HepG2 (cell line): ENCODE results near the gene KRT6B. TPM values are rescaled to one million over a fixed set of nuclear protein-coding genes. Genes with fewer than 3 reads are reported as not detected.

Source experiments
- ATAC-seq: fragments of 200-7000 bp; cut with Tn5 transposase; 3 replicates; pipeline ENCODE4 v1.9.1; 2020; ENCODE audit warnings: mild to moderate bottlenecking, moderate library complexity
- BruUV-seq: library from RNA; stranded (reverse); fragments of 400-500 nt; replicated peaks from 2 replicates; lab custom pipeline; 2021; lab: Mats Ljungman, UMichigan
- CTCF ChIA-PET: fragments of 300-600 bp; formaldehyde crosslinking; extraction: SDS; loops from one replicate; lab custom pipeline; 2021; ENCODE audit warnings: low total read pairs, inconsistent platforms, low intra/inter-chr PET ratio; lab: Yijun Ruan, JAX
- POLR2A ChIA-PET: fragments of 350-600 bp; sonication (Branson Sonifier 250); formaldehyde crosslinking; loops from one replicate; lab custom pipeline; 2020; ENCODE audit warnings: antibody characterized with exemption, inconsistent platforms; lab: Yijun Ruan, JAX
- DNase-seq: peaks from one replicate; pipeline ENCODE4 v3.0.0-alpha.2; 2015; ENCODE audit warnings: low spot score
- FAIRE-seq: peaks from 3 replicates; lab custom pipeline; 2011; peaks lifted over from hg19 to GRCh38; lab: Jason Lieb, UNC
- H2AFZ ChIP-seq: one replicate; pipeline ENCODE4 v1.6.1; 2011; ENCODE audit warnings: low read length, inconsistent platforms
- H3K27ac ChIP-seq: fragments of 300-600 bp; 3 replicates; pipeline ENCODE4 v1.8.0; 2011; ENCODE audit warnings: mixed run types, mild to moderate bottlenecking, mixed read lengths, low read length, inconsistent platforms; ENCODE audit not compliant: insufficient read depth; ENCODE audit errors: extremely low read length
- H3K27me3 ChIP-seq, 2 experiments: fragments of 200-600 bp in 1 of 2; 2 replicates in 1 of 2; 3 replicates in 1 of 2; pipeline versions ENCODE4 v1.6.0 to v1.8.0; 2011; ENCODE audit warnings: low read length in 2 of 2, mild to moderate bottlenecking in 2 of 2, moderate library complexity in 2 of 2, inconsistent platforms in 1 of 2; ENCODE audit not compliant: insufficient read depth in 2 of 2, control insufficient read depth in 1 of 2
- H3K36me3 ChIP-seq, 2 experiments: fragments of 200-600 bp in 1 of 2; replicated peaks in 1 of 2; 2 replicates in 1 of 2; 3 replicates in 1 of 2; pipeline versions ENCODE4 v1.5.1 to v1.8.0; 2011; ENCODE audit warnings: low read length in 2 of 2, inconsistent platforms in 1 of 2; ENCODE audit not compliant: insufficient read depth in 2 of 2, control insufficient read depth in 1 of 2
- H3K4me1 ChIP-seq: 2 replicates; pipeline ENCODE4 v1.5.1; 2012; ENCODE audit warnings: low read length, inconsistent platforms; ENCODE audit not compliant: insufficient read depth
- H3K4me2 ChIP-seq: 2 replicates; pipeline ENCODE4 v1.6.0; 2011; ENCODE audit warnings: low read depth, low read length, inconsistent platforms
- H3K4me3 ChIP-seq, 3 experiments: fragments of 200-600 bp in 1 of 3; sonication (generic), shearing (Covaris generic) in 1 of 3; replicated peaks in 1 of 3; 2 replicates each; pipeline ENCODE4 v1.5.1; 2011 to 2016; ENCODE audit warnings: low read length in 3 of 3, inconsistent platforms in 2 of 3, low read depth in 2 of 3, mild to moderate bottlenecking in 2 of 3, control low read depth in 1 of 3, mixed read lengths in 1 of 3; ENCODE audit not compliant: insufficient read depth in 1 of 3
- H3K79me2 ChIP-seq: one replicate; pipeline ENCODE4 v1.6.1; 2011; ENCODE audit warnings: low read length, inconsistent platforms; ENCODE audit not compliant: insufficient read depth
- H3K9ac ChIP-seq: 2 replicates; pipeline ENCODE4 v1.6.0; 2011; ENCODE audit warnings: mild to moderate bottlenecking, low read depth, low read length, inconsistent platforms; ENCODE audit not compliant: insufficient read depth
- H3K9me3 ChIP-seq: 2 replicates; pipeline ENCODE4 v1.5.1; 2012; ENCODE audit warnings: mild to moderate bottlenecking, low read length
- H4K20me1 ChIP-seq: 2 replicates; pipeline ENCODE4 v1.6.0; 2011; ENCODE audit warnings: inconsistent platforms, mild to moderate bottlenecking, low read length, moderate library complexity; ENCODE audit not compliant: insufficient read depth
- ATAD3A ChIP-seq: sonication (generic); formaldehyde crosslinking; IDR thresholded peaks from 2 replicates; pipeline ENCODE4 v1.4.0; 2020; ENCODE audit warnings: missing genetic modification reagents
- BCLAF1 ChIP-seq: fragments of 450-650 bp; IDR thresholded peaks from 2 replicates; pipeline ENCODE4 v1.6.1; 2017; ENCODE audit warnings: mild to moderate bottlenecking
- HES4 ChIP-seq: sonication (generic); formaldehyde crosslinking; IDR thresholded peaks from 2 replicates; pipeline ENCODE4 v1.9.0; 2021; ENCODE audit warnings: mild to moderate bottlenecking, missing genetic modification reagents, borderline replicate concordance
- IRF9 ChIP-seq: sonication (generic); formaldehyde crosslinking; IDR thresholded peaks from 2 replicates; pipeline ENCODE4 v1.8.0; 2022; ENCODE audit warnings: missing genetic modification reagents, mild to moderate bottlenecking, borderline replicate concordance
- ISL2 ChIP-seq: sonication (generic); formaldehyde crosslinking; IDR thresholded peaks from 2 replicates; pipeline ENCODE4 v1.5.0; 2020; ENCODE audit warnings: missing genetic modification reagents
- SRF ChIP-seq: IDR thresholded peaks from 2 replicates; pipeline ENCODE4 v1.6.1; 2011; ENCODE audit warnings: mild to moderate bottlenecking, low read depth, low read length, moderate library complexity
- ZNF260 ChIP-seq: sonication (generic); formaldehyde crosslinking; IDR thresholded peaks from 2 replicates; pipeline ENCODE4 v1.4.0; 2020; ENCODE audit warnings: missing genetic modification reagents, low read depth, mild to moderate bottlenecking, borderline replicate concordance
- ZNF784 ChIP-seq: sonication (generic); formaldehyde crosslinking; IDR thresholded peaks from 2 replicates; pipeline ENCODE4 v1.5.1; 2020; ENCODE audit warnings: missing genetic modification reagents, mild to moderate bottlenecking, borderline replicate concordance
- ZXDC ChIP-seq: sonication (generic); formaldehyde crosslinking; IDR thresholded peaks from 2 replicates; pipeline ENCODE4 v1.5.0; 2020; ENCODE audit warnings: mild to moderate bottlenecking, missing genetic modification reagents
- WGBS: methylation state at CpG from one replicate; pipeline ENCODE4 v1.1.6; 2017; ENCODE audit warnings: low lambda C conversion rate; 5-methylcytosine and 5-hydroxymethylcytosine counted together
- in situ Hi-C: cut with HindIII; loops from 2 replicates; pipeline ENCODE4 v1.10.0; 2017; ENCODE audit warnings: low pct_unique_long_range_greater_than_20kb; ENCODE audit not compliant: extremely low pct_ligation_motif_present
- intact Hi-C: fragments of 100-400 bp; cut with micrococcal nuclease; formaldehyde crosslinking; loops from one replicate; pipeline ENCODE4 v1.10.0; 2022; ENCODE audit not compliant: unreplicated experiment
- polyA plus RNA-seq, 8 experiments: library from polyadenylated mRNA; depleted of rRNA in 3 of 8; stranded (reverse) in 7 of 8; unstranded in 1 of 8; fragments of >200 nt; fragmentation: Illumina TruSeq in 4 of 8; extraction: Trizol in 4 of 8; gene quantifications; 2 replicates each; pipeline versions ENCODE4 v1.2.1 to v1.2.3, GENCODE V29; 2011 to 2016; ENCODE audit warnings: low read depth in 4 of 8, missing spikeins in 1 of 8, mixed read lengths in 1 of 8; ENCODE audit not compliant: insufficient read depth in 1 of 8
- total RNA-seq, 5 experiments: library from RNA; depleted of rRNA; stranded (reverse); fragments of >200 nt; fragmentation: Illumina TruSeq; extraction: Trizol; gene quantifications; 2 replicates each; pipeline ENCODE4 v1.2.3, GENCODE V29; 2016; ENCODE audit warnings: low read depth in 1 of 5

Gene KRT6B
- total and polyA plus RNA-seq, 2 of the 13 experiments (the other 11 are each of a cell fraction or from before 2014, with no cell fraction given): not detected

- Histone ChIP-seq H3K36me3 (no peaks in the 10 kb centered on the region), H3K79me2 (no peaks in the 10 kb centered on the region), H3K27ac (no peak overlapping the region), H3K4me2 (no peak overlapping the region), H3K9me3 (no peaks in the 10 kb centered on the region), H2AFZ (no peak overlapping the region), H3K27me3 (peaks cover 3 to 34% of the 10 kb centered on the region in 2 experiments; a peak in 3 of 5 replicates), H3K4me1 (no peaks in the 10 kb centered on the region), H3K9ac (no peak overlapping the region), H4K20me1 (no peaks in the 10 kb centered on the region), H3K4me3 (no peak overlapping the region)
- no peak for ATAC-seq
- 0% methylated on average over 2 of the region's 2 CpGs for WGBS
- POLR2A ChIA-PET: no interaction called here
- no peak for FAIRE-seq
- intact Hi-C loops (no loop called here), in situ Hi-C loops (no loop called here)
- TF ChIP-seq ZNF260 (CRISPR knock-in tag) (no peak), HES4 (CRISPR knock-in tag) (no peak), BCLAF1 (no peak), ZXDC (no peak), IRF9 (CRISPR knock-in tag) (no peak), ISL2 (CRISPR knock-in tag) (no peak), ATAD3A (no peak), ZNF784 (CRISPR knock-in tag) (no peak), SRF (no peak)
- no peak for DNase-seq
- BruUV-seq: no TSS peak
- CTCF ChIA-PET: no interaction called here
Observed at GRCh38 chr12:52426034-52426433, 25.9 kb downstream of the KRT6B start.
